HuH-7 (cell line): Measurements from ENCODE around the gene PTPRB.

Experiments used
- DNase-seq: peaks from one replicate; pipeline ENCODE4 v3.0.0; 2011; ENCODE audit warnings: low spot score

PTPRB gene

DNA sequence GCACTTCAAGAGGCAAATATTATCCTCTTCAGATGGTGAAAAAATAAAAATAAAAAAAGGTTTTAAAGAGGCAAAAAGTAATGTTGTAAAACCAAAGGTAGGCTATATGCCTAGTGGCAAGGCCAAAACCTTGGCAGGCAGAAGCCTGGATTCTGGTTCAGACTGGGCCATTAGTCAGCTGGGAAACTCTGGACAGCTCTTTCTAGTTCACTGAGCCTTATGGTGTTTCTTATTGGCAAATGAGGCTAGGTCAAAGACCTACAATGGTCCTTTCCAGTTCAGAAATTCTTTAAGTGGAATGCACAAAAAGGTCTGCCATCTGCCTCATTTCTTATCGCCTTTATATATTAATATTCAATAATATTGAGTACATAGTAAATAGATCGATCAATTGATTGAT, 44.6 kb downstream of the PTPRB start:
- no peak for DNase-seq

DNA sequence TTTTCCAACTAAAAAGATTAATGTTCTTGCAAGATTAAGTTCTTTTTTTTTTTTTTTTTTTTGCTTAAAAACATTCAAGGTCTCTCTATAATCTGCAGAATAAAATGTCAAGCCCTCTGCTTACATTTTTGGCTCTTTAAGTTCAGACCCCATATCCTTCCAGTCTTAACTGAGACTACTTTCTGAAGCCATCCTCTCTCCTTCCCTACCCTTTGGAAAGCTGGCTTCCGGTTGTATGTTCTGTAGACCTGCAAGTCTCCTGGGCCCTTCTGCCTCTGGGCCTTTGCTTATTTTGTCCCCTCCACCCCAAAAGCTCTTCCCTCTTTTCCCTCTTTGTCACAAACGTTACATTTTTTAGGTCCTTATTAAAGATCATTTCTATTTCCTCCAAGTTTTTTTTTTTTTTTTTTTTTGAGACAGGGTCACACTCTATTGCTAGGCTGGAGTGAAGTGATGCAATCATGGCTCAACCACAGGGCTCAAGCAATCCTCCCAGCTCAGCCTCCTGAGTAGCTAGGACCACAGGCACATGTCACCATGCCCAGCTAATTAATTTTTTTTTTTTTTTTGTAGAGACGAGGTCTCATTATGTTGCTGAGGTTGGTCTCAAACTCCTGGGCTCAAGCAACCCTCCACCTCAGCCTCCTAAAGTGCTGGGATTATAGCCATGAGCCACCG, 46.5 kb downstream of the PTPRB start:
- no peak for DNase-seq

DNA sequence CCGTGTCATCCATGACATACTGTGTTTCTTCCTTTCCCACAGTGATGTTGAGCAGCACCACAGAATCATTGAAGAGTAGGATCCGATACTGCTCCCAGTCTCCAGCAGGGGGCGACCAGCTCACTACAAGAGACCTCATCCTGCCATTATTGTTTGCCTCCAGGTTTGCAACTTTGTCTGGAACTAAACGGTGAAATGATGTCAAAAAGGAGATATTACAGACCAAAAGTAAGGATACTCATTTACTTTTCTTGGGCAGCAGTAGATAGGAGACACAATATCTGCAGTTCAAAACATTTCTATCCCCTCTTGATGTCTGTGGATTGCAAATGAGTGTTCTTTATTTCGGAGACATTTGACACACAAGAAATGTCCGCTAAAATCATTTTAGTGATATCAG, 47.2 kb downstream of the PTPRB start:
- peak; percentile 61 for DNase-seq

DNA sequence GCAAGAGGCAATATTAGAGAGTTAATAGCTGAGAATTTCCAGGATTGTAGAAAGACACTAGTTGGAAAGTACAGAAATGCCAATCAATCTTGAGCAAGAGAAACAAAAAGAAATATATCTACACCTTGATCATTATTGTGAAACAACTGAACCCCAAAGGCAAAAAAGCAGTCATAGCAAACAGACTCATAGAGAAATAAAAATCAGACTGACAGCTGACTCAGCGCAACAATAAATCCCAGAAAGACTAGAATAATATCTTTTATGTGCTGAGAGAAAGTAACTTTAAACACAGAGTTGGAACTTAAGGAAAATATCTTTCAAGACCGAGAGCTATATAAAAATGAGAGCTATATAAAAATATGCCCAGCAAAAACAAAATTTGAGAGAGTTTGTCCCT, 52.9 kb downstream of the PTPRB start:
- DNase-seq, result no peak

DNA sequence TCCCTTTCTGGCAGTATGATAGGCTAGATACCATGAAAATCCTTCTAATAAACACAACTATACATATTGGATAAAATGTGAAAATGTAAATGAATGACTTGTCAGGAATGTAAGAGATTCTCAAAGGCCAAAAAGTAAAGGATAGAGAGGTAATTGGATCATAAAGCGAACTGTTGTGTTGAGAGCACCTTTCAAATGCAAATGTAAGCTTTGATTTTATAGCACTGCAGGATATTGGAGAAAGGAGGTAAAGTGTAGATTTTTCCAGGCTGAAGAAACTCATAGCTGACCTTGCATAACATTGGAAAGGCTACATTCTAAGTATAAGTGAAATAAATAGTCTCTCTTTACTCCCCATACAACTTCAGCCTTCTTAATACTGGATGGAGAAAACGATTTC, 54.0 kb downstream of the PTPRB start:
- no peak for DNase-seq

DNA sequence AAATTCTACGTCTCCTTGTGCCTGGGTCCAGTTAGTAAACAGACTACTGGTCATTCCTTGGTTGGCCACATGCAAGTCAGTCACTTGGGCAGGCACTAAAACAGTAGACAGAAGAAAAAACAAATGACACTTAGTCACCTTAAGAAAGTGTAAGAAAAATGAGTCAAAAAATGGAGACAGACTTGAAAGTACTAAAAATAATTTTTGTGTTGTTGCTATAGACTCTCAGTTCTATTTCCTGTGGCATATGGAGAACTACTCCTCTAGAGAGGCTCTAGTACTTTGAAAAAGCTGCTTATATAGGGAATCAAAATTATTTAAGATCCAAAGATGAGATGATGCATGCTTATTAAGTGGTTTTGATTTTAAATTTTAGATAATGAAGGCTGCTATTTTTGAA, 56.0 kb downstream of the PTPRB start:
- DNase-seq, result no peak

DNA sequence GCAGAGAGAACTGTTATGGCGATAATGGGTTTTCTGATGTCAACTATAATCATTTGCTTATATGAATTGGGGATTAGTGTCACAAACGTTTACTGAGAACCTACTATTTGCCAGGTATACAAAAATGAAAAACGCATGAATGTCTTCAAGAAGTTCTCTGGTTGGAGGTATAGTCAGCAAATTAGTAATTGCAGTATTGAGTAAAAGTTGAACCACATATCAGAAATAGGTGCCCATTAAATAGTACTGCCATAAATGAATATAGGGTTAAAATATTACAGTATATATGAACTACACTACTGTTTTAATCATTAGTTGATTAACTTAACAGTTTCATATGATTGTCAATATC, 60.0 kb downstream of the PTPRB start:
- DNase-seq, result no peak

DNA sequence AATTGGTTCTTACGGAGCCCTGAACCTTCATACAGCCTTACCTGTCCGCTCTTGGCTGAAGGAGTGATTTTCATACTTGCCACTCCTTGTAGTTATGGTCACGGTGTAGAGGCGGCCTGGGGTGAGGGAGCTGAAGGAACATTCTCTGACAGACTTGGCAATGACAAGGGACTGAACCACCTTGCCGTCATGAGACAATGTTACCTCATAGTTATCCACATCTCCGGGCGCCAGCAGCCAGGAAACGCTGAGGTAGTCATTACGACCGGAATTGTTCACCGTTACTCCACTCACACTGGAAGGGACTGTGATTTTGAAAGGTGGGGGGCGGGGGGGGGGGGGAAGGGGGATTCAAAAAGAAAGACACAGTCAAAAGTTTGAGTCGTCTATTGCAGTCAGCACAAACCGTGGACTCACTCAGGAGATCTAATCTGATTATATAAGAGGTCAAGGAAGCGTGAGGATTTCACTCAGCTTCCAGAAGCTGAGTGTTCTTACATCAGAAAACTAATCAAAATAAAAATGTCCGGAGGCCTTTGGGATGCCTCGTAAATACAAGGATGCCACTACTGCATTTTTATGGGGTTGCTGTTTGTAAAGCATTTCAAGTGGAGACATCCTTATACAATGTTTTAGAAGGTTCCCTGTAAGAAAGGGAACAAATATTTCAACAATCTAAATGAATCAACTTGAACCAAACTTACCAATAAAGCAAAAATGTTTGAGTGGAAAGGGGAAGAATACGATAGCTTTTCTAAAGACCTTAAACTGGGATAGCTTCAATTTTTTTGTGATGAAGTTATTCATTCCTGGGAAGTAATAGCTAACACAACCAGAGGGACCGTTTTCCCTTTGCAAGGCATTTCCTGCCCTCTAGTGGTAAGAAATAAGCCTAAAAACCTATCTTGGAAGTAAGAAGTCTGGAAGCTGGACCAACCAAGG, 60.6 kb downstream of the PTPRB start:
- peak; percentile 24 for DNase-seq

DNA sequence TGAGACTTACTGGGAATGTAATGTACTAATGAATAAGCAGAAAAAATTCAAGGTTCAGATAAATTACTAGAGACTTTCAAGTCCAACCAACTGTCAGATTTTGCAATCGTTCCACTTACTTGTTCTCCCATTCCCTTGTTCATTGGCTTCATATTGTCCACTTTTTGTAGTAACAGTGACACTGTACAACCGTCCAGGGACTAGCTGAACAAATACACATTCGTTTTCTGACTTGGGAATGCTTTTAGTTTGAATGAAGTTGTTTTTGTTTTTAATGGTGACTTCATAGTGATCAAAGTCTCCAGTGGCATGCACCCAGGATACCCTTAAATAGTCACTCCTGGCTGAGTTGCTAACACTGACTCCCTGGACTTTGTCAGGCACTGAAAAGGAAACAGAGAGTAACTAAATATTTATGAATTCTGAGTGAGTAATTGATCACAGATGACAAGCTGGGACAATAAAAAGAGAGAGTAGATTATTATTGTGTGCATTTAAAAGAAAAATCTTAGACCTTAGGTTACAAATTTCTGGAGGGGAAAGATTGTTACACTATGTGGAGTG, 65.4 kb downstream of the PTPRB start:
- DNase-seq, result no peak

DNA sequence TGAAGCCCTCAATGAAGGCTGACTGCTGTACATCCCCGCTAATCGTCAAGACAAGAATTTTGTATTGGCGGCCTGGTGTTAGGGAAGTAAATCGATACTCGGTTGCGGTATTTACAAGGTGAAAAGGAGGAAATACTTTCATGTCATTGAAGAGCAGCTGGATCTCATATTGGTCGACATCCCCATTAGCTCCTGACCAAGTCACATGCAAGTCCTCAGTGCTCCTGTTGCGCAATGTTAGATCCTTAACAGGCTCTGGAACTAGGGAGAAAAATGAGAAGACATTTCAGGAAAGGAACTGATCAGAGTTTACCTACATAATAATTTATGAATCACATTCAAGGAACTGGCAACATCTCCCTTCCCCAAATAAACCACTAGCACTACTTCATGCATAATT, 66.2 kb downstream of the PTPRB start:
- no peak for DNase-seq

DNA sequence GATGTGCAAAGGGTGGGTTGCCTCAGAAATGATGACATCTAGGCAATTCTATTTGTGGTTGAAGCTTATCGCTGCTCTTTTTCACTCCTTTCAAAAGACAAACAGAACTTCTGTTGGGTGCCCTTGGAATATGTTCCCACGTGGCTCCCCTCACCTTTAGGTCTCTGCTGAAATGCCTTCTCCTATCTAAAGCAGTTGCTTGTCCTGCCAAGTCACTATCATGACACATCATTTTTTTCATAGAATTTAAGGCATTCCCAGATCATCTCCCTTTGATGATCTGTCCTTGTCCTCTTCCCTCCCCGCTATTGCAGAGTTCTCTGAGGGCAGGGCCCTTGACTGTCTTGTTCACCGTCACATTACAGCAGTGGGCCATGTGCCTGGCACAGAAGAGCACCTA, 75.7 kb downstream of the PTPRB start:
- no peak for DNase-seq

DNA sequence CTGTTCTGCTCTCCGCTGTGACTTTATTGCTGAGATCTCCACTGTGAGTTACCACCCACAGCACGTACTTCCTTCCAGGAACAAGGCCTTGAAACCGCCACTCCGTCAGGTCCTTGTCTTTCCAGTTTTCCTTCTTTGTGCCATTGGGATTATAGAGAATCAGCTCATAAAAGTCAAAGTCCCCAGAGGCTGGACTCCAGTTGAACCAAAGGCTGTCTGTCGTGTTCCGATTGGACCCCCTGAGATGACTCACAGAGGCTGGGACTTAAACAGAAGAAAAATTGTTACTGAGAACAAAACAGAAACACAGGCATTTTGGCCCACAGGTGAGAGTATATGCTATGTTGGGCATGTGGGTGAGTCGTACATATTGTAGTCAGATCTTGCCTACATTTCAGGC, 76.6 kb downstream of the PTPRB start:
- no peak for DNase-seq

DNA sequence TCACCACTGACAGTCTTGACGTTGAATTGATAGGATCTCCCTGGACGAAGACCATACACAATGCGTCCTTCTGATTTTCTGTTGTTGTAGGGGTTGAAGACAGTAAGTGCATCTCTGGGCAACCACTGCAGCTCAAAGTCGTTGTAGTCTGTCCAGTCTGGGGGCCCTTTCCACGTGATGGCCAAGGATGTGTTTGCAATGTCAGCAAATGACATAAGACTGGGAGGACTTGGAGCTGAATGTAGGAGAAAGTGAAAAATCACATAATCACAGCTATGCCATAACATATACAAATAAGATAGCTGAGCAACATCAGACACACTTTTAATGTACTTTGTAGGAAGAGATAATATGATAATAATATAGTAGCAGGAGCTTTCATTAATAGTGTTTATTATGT, 77.8 kb downstream of the PTPRB start:
- DNase-seq, result no peak

DNA sequence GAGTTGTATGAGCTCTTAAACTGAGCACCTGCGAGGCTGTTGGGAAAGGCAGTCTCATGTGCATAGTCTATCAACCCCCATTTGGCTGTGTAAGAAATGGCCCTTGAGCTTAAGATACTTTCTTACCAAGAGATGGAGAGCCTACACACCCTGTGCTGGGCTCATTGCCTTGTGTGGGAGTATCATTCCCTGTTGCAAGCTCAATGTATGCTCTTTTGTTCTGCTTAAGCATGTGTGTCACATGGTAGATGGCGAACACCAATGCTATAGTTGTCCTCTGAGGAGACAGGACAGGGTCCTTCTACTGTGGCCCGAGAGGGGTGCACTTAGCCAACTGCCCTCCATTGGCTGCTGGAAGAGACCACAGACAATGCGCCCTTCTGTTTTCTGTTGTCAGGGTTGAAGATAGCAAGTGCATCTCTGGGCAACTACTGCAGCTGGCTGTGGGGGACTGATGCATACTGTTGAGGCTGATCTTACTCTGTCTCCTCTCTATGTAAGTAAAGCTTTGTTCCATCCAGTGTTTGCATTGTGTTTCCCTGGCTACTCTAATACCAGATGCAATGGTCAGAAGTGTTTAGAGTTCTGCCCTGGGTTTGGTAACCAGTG, 79.5 kb downstream of the PTPRB start:
- no peak for DNase-seq

DNA sequence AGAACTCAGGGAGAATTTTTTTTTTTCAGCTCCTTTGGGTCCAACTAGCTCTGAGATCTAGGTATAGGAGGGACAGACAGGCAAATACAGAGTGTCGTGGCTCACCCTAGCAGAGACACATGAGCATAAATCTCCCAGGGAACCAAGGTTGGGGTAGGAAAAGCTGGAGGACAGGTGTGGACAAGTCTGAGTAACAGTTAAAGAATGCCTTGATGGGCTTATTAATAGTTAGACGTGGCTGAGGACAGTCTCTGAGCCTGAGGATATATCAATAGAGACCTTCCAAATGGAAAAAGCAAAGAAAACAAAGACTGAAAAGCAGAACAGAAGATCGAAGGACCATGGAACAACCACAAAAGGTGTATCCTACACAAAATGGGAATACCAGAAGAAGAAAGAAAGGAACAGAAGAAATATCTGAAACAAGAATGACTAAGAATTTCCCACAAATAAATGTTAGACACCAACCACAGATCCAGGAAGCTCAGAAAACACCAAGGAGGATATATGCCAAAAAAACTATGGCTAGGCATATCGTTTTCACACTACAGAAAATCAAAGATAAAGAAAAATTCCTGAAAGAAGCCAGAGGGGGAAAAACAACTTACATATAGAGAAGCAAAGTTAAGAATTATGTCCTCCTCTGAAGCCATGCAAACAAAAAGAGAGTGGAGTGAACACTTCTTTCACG, 80.9 kb downstream of the PTPRB start:
- no peak for DNase-seq

DNA sequence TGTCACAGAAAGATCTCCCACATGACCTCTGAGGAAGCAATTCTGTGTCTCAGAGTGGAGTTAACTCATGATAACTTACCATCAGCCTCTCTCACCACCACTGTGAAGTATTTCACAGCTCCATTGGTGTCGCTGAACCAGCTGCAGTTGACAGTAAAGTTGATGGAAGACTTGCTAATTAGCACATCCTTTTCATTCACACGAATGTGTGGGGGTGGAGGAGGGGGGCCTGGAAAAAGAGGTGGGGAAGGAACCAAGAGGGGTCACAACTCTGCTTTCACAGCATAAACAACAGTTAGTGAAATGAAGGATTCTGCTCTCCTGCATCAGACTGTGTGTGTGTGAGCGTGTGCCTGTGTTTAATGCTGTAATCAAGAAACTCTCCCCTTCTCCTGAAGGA, 82.1 kb downstream of the PTPRB start:
- no peak for DNase-seq

DNA sequence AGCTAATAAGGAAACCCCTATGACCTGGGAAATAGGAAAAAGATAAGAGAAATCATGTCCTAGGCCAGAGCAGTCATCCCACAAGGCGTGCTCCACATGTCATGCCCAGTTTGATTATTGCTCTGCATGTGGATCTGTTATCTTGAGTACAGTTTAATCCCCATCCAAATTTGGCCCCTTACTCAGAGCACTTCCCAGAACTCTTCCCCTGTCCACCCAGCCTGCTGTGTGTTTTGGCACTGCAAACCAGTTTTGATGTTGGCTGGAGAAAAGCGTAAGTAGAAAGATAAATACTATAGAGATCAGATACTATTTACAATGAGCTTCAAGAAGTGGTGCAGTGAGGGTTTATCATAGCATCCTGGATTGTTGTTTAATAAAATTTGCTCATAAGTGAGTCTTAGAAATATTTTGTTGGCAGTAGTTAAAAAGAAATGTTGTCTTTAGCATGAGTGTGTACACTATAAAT, 83.8 kb downstream of the PTPRB start:
- DNase-seq, result no peak

DNA sequence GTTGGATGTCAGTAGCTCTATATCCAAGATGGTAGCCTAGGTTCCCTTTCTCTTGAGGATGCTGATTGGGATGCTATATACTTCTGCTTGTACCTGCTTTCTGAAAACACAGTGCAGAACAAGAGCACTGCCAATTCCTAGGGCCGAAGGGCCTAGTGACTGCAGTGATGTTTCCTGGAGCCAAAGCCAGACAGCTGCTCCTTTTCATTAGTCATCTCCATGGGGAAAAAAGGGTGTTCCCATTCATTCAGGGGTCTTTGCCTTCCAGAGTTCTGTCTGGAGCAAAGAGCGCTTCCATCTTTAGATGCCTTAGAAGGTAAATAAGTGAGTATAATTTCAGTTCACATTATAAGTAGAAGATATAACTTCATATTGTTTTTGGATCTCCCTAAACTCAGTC, 85.5 kb downstream of the PTPRB start:
- no peak for DNase-seq

DNA sequence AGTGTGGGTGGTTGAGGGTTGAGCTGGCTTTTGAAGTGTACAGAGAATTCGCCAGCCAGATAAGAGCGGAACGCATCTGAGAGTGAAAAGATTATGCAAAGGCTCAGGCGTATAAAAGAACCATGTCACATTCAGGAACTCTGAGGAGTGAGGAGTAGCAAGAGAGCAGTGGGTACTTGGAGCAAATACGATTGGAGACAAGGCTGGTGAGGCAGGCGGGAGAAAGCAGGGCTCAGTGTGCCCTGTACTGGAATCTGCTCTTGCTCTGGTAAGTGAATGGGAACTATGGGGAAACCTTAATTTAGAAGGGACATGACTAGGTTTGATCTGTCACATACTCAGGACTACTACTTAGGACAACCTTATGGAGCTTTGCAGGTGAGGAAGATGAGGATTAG, 87.0 kb downstream of the PTPRB start:
- DNase-seq, result no peak

DNA sequence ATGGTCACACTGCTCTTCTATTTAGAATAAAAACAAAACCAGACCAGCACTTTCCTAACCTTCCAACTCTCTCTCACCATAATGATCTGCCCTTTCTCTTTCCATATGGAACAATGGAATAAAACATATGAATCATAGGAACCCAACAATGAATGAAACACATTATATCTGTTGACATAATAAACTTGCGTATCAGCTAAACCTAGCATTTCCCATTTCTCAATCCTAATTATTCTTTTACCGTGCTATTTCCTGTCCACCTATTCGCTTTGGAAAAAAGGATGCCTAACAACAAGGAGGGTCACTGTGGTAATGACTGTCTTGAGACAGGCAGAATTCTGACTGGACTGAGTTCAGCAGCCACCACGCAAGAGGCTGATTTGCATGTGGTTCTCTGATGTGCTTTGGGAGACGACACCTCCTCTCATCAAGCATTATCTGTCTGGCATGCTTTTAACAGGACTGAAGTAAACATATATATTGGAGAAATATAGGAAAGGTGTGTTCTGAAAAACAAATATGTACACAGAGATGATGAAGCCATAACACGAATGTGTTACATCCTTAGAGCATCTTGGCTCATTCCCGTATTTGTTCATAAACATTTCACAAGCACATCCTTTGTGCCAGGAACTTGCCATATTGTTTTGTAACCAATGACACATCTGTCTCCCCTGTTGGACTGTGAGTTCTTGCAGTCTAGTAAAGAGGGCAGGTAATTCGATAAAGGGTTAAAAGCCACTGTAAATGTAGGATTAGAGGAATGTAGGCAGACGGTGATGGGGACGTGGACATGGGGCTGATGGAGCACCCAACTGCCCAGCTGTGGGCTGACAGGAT, 87.7 kb downstream of the PTPRB start:
- DNase-seq, result no peak

DNA sequence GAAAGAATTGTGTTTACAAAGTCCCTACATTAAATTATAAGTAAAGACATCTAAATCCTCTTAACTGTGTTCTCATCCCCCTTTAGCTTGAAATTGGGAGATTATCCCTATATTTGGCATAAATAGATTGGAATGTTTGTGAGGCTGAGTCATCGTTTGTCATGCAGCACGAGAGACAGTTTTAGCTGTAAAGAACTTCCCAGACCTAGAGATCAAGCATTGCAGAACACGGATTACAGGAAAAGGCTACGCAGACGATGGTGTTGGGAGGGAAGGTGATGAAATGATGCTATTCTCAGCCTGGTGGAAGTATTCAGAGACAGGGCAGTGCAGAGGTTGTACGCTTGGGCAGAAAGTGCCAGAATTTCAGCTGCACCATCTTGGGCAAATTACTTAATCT, 93.8 kb downstream of the PTPRB start:
- no peak for DNase-seq
